ENCODE data around the gene PPP1R16B. TPM values are rescaled to one million over a fixed set of nuclear protein-coding genes. Genes with fewer than 3 reads are reported as not detected.
A peak's percentile ranks its signal among the peaks of the same experiment; 100 is the strongest.
"Not testable (repeated sequence)": the region's sequence is repeated elsewhere in the genome, so short reads cannot be mapped to it uniquely, and the experiment has no call there.

PPP1R16B gene
- total RNA-seq, 1 donor from 2014 or later = 169 TPM

DNA sequence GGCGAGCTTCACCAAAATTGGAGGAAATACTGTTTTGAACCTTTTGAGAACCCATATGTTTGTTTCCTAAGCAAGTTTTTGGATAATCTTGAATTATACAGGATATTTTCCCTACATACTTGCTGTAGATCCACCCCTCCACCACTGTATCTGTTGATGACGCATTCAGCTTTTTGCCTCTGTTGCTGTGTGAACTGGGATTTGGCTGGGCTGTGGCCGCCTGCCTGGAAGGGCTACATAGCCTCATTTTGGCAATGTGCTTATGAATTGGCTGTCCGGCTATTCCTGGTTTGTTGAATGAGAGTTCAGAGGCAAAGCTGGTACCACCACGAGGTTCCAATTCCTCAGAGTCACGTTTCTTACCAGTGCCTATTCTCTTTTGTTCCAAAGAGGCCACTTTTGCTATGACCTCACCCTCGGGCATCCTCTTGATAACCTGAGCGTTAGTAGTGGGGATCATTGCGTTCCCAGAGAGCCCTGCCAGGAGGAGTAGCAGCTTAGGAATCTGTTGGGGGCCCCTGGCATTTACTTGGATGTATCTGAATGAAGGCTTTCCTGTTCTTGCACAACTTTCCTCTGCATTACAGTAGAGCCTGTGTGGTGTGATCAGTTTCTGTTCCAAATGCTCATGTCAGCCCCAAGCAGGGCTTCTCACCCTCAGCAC, 127.1 kb downstream of the PPP1R16B start:
- DNase-seq (ENCODE audit: low read depth in 2 of 2) = peak; percentile 16 to 35

DNA sequence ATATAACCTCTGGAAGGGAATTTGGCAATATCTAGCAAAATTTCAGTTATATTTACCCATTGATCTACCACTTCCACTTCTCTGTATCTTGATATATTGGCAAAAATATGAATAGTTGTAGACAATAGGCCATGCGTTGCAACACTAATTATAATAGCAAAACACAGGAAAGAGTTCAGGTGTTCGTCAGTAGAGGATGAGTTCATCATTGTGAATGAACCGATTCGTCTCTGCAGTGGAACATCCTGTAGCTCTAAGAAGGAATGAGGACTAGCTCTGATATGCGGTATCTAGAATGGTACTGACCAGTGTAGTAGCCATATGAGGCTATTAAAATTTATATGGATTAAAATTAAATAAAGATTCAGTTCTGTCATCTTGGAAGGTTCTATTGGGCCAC, 129.0 kb downstream of the PPP1R16B start:
- no peak for DNase-seq (ENCODE audit: low read depth in 2 of 2)

GRCh38 chr20:38935285-38935684, 129.8 kb downstream of the PPP1R16B start:
- peak; percentile 32 to 47 for DNase-seq (ENCODE audit: low read depth in 2 of 2)

GRCh38 chr20:38935967-38936407, 130.5 kb downstream of the PPP1R16B start:
- DNase-seq (ENCODE audit: low read depth in 2 of 2) = no peak

GRCh38 chr20:38937000-38937399, 131.5 kb downstream of the PPP1R16B start:
- DNase-seq (ENCODE audit: low read depth in 2 of 2) = no peak

DNA sequence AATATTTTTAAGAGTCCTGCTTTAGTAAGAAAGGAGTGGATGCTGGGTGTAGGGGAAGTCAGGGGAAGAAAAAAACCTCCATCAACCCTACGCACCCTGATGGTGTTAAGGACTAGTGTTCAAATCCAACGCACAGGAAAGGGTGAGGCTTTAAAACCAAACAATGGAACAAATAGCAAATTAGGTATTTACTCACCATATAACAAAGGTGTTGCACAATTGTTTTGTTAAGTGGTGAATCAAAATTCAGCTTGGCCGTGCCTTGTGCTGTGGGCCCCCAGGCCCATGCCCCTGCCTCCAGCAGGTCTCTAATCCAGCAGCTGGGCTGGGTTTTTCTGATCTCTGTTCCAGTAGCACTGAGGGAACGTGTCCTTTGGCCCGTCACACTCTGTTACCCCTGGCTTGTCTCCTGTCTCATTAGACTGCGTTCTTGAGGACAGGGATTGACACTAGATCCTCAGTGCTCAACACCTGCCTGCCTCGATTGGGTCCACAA, 132.5 kb downstream of the PPP1R16B start:
- no peak for DNase-seq (ENCODE audit: low read depth in 2 of 2)

DNA sequence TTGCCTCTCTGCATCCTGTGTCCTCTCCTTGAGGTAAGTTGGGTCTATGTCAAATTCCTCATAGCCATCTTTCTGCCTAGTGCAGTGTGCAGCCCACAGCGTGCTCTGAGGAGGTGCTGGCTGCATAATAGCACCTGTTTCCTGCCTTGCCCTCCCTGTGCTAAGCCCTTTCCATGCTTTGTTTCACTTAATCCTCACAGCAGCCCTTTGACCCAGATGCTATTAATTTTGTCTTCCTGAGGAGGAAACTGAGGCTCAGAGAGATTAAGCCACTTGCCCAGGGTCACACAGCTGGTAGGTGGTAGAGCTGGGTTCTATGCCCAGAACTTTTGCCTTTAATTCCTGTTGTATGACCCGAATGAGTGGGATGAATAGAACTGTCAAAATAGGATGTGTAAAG, 134.2 kb downstream of the PPP1R16B start:
- DNase-seq (ENCODE audit: low read depth in 2 of 2) = peak; percentile 60 to 82

- no peak for DNase-seq (ENCODE audit: low read depth in 2 of 2)
Observed at GRCh38 chr20:38940644-38941043, 135.1 kb downstream of the PPP1R16B start.

GRCh38 chr20:38941726-38942389, 136.4 kb downstream of the PPP1R16B start:
- no peak for DNase-seq (ENCODE audit: low read depth in 2 of 2)

DNA sequence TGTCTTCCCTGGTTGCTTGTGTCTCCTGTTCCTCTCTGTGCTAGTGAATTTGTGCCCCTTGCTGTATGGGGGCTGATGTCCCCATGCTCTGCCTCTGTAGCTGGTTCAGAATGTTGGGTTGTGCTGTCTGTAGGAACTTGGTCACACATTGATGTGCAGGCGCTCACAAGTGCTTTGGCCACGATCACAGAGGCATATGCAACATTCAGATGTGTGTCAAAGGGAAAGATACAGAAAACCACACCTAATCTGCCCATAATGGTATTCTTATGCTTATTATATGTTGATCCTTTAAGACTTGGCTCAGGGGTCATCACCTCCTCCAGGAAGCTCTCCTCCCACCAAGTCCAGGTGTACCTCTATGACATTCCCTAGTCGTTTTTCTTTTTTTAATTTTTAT, 139.5 kb downstream of the PPP1R16B start:
- no peak for DNase-seq (ENCODE audit: low read depth in 2 of 2)

- DNase-seq (ENCODE audit: low read depth in 2 of 2) = no peak
Observed at GRCh38 chr20:38946836-38947235, 141.3 kb downstream of the PPP1R16B start.

DNA sequence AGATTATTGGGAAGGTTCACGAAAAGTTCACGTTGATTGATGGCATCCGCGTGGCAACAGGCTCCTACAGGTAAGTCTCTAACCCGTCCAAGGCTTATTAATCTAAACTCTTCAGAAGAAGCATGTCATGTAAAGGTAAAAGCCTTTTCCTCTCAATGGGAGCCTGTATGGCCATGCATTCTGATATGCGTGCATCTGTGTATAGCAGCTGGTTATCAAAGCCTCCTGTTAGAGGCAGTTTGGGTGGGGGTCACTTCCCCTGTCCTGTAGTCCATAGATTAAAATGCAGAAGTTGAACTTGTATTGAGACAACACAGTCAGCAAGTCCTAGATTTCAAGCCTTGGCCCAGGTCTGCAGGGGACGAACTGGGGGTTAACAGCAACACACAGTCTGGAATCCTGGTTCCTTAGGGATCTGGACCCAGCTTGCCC, 142.4 kb downstream of the PPP1R16B start:
- no peak for DNase-seq (ENCODE audit: low read depth in 2 of 2)

DNA sequence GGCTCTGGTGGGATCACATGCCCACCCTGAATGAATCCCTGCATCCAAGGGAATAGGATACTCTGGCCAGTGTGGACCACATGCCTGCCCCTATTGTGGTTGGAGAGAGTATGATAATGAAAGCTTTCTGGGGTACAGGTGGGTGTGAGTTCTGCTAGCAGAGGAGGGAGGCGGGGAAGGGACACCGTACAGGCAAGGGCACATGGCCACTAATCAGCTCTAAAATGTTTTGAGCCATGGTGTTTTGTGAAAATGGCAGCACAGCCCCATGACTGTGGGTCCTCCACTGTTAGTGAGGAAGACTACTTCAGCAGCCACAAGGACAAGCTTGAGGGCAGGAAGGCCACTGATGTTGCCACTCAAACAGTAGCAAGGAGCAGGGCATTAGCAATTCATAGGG, 144.8 kb downstream of the PPP1R16B start:
- DNase-seq (ENCODE audit: low read depth in 2 of 2) = no peak

DNA sequence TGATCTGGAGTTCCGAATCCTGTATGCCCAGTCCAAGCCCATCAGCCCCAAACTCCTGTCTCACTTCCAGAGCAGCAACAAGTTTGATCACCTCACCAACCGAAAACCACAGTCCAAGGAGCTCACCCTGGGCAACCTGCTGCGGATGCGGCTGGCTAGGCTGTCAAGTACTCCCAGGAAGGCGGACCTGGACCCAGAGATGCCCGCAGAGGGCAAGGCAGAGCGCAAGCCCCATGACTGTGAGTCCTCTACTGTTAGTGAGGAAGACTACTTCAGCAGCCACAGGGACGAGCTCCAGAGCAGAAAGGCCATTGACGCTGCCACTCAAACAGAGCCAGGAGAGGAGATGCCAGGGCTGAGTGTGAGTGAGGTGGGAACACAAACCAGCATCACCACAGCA, 146.1 kb downstream of the PPP1R16B start:
- no peak for DNase-seq (ENCODE audit: low read depth in 2 of 2)

DNA sequence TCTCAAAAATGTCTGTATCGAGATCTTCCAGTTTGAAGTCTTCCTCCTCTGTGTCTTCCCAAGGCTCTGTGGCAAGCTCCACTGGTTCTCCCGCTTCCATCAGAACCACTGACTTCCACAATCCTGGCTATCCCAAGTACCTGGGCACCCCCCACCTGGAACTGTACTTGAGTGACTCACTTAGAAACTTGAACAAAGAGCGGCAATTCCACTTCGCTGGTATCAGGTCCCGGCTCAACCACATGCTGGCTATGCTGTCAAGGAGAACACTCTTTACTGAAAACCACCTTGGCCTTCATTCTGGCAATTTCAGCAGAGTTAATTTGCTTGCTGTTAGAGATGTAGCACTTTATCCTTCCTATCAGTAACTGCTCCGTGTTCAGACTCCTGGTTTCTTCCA, 146.7 kb downstream of the PPP1R16B start:
- no peak for DNase-seq (ENCODE audit: low read depth in 2 of 2)

GRCh38 chr20:38953630-38954340, 148.3 kb downstream of the PPP1R16B start:
- DNase-seq (ENCODE audit: low read depth in 2 of 2) = no peak

DNA sequence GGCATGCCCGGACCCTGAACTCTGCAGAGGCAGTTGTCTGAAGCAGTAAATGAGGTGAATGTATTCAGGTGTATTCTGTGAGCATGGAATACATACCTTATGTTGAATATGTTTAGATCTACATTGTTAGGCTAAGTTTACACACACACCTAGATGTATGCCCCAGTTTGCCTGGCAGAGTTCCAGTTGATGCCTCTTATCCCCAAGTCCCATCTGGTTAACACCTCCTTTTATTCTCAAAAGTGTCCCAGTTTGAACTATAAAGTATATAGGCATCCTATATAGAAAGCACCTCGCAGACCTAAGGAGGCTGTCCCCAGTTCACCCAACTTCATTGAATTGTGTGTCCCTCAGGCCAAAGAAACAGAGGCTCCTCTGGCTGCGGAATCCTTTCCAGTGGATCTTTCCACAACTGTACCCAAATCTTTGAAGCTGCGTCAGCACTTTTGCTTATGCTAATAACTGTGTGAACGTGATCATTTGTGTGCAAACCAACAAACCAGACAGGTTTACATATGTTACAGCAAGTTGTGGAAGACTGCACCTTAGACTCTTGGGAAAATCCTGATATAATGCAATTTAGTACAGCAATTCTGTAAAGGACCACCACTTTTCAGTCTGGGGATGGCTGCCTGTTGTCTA, 151.9 kb downstream of the PPP1R16B start:
- no peak for DNase-seq (ENCODE audit: low read depth in 2 of 2)

- no peak for DNase-seq (ENCODE audit: low read depth in 2 of 2)
Observed at GRCh38 chr20:38957915-38958485, 152.5 kb downstream of the PPP1R16B start.

DNA sequence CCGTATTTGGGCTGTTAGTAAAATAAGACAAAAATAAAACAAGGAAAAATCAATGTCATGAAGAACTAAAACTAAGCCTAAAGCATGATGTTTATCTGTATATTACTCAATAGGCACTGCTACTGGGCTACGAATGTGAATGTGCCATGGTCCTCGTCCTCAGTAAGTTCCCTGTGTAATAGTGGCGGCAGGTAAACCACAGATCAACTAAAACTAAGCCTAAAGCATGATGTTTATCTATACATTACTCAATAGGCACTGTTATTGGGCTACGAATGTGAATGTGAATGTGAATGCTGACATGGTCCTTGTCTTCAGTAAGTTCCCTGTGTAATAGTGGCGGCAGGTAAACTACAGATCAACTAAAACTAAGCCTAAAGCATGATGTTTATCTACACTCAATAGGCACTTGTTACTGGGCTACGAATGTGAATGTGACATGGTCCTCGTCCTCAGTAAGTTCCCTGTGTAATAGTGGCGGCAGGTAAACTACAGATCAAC, 154.7 kb downstream of the PPP1R16B start:
- not testable (repeated sequence) for DNase-seq (ENCODE audit: low read depth in 2 of 2)

- DNase-seq (ENCODE audit: low read depth in 2 of 2) = peak in 1 of 2 donors; percentile 6
Observed at GRCh38 chr20:38961530-38962043, 156.1 kb downstream of the PPP1R16B start.

All from lung microvascular endothelial cell (primary cell).